K562 (cell line): Measurements from ENCODE around the gene DDHD1. TPM values are rescaled to one million over a fixed set of nuclear protein-coding genes. Genes with fewer than 3 reads are reported as not detected.
"Not testable (repeated sequence)": the region's sequence is repeated elsewhere in the genome, so short reads cannot be mapped to it uniquely, and the experiment has no call there.

Experiments used
- ATAC-seq: fragments of 200-7000 bp; cut with Tn5 transposase; 3 replicates; pipeline ENCODE4 v1.9.1; 2020; ENCODE audit warnings: moderate library complexity
- BruUV-seq: library from RNA; stranded (reverse); fragments of 400-500 nt; replicated peaks from 2 replicates; lab custom pipeline; 2021; lab: Mats Ljungman, UMichigan
- CTCF ChIA-PET: fragments of 300-600 bp; formaldehyde crosslinking; extraction: SDS; loops from one replicate; lab custom pipeline; 2021; ENCODE audit warnings: low intra/inter-chr PET ratio; lab: Yijun Ruan, JAX
- POLR2A ChIA-PET: fragments of 300-600, 350-650 bp; sonication (Branson Sonifier 250); formaldehyde crosslinking; extraction: SDS; loops from one replicate; lab custom pipeline; 2021; ENCODE audit warnings: antibody characterized with exemption, inconsistent platforms; lab: Yijun Ruan, JAX
- DNase-seq, 4 experiments: peaks; one replicate each; pipeline versions ENCODE4 v3.0.0 to v3.0.0-alpha.2; 2011 to 2018; ENCODE audit warnings: low spot score in 3 of 4, mixed read lengths in 3 of 4; ENCODE audit errors: extremely low read depth in 1 of 4
- FAIRE-seq: peaks from 2 replicates; lab custom pipeline; 2011; peaks lifted over from hg19 to GRCh38; lab: Jason Lieb, UNC
- H2AFZ ChIP-seq: 2 replicates; pipeline ENCODE4 v1.6.0; 2011; ENCODE audit warnings: low read depth, low read length, control low read depth, inconsistent platforms
- H3K27ac ChIP-seq: fragments of 200-600 bp; 3 replicates; pipeline ENCODE4 v1.8.0; 2011; ENCODE audit warnings: low read depth, mild to moderate bottlenecking, control low read depth, inconsistent platforms, low read length, moderate library complexity, mixed read lengths; ENCODE audit errors: extremely low read depth
- H3K27me3 ChIP-seq, 2 experiments: fragments of 300-600 bp in 1 of 2; 2 replicates in 1 of 2; 3 replicates in 1 of 2; pipeline versions ENCODE4 v1.6.0 to v1.8.0; 2011; ENCODE audit warnings: inconsistent platforms in 2 of 2, low read length in 2 of 2, mild to moderate bottlenecking in 1 of 2, mixed read lengths in 1 of 2, moderate library complexity in 1 of 2; ENCODE audit not compliant: control insufficient read depth in 2 of 2, insufficient read depth in 2 of 2
- H3K36me3 ChIP-seq: fragments of 300-600 bp; 3 replicates; pipeline ENCODE4 v1.8.0; 2011; ENCODE audit warnings: mild to moderate bottlenecking, low read length, inconsistent platforms; ENCODE audit not compliant: control insufficient read depth, insufficient read depth
- H3K4me1 ChIP-seq, 2 experiments: fragments of 200-600 bp in 1 of 2; replicated peaks in 1 of 2; 2 replicates in 1 of 2; 3 replicates in 1 of 2; pipeline versions ENCODE4 v1.5.1 to v1.8.0; 2011; ENCODE audit warnings: inconsistent platforms in 2 of 2, low read length in 2 of 2, mild to moderate bottlenecking in 1 of 2, mixed read lengths in 1 of 2, moderate library complexity in 1 of 2; ENCODE audit not compliant: control insufficient read depth in 2 of 2, insufficient read depth in 2 of 2
- H3K4me2 ChIP-seq: 2 replicates; pipeline ENCODE4 v1.6.1; 2011; ENCODE audit warnings: low read length, control low read depth, inconsistent platforms, mixed read lengths; ENCODE audit not compliant: insufficient read depth
- H3K4me3 ChIP-seq: fragments of 200-600 bp; sonication (generic), shearing (Covaris generic); 2 replicates; pipeline ENCODE4 v1.5.1; 2016; ENCODE audit warnings: control low read depth, inconsistent platforms
- H3K79me2 ChIP-seq: fragments of 200-600 bp; 3 replicates; pipeline ENCODE4 v1.8.0; 2011; ENCODE audit warnings: low read length, inconsistent platforms; ENCODE audit not compliant: control insufficient read depth, insufficient read depth
- H3K9ac ChIP-seq, 2 experiments: 2 replicates each; pipeline versions ENCODE4 v1.6.0 to v1.6.1; 2011; ENCODE audit warnings: low read depth in 2 of 2, low read length in 2 of 2, control low read depth in 1 of 2, inconsistent platforms in 1 of 2, mild to moderate bottlenecking in 1 of 2, mixed read lengths in 1 of 2; ENCODE audit not compliant: insufficient read depth in 1 of 2
- H3K9me1 ChIP-seq: one replicate; pipeline ENCODE4 v1.6.0; 2011; ENCODE audit warnings: inconsistent platforms, mild to moderate bottlenecking, low read length, moderate library complexity; ENCODE audit not compliant: control insufficient read depth, insufficient read depth
- H3K9me3 ChIP-seq: replicated peaks from 2 replicates; pipeline ENCODE4 v1.5.1; 2011; ENCODE audit warnings: low read depth, low read length, inconsistent platforms; ENCODE audit not compliant: control insufficient read depth, insufficient read depth
- H4K20me1 ChIP-seq: replicated peaks from 2 replicates; pipeline ENCODE4 v1.6.1; 2011; ENCODE audit warnings: low read length, inconsistent platforms, mixed read lengths; ENCODE audit not compliant: control insufficient read depth, insufficient read depth
- POLR2H ChIP-seq: IDR thresholded peaks from 2 replicates; pipeline ENCODE4 v1.6.1; 2016; ENCODE audit warnings: missing genetic modification characterization, low read depth, mild to moderate bottlenecking, control low read depth, missing compliant biosample characterization, moderate library complexity
- PRDM10 ChIP-seq: fragments of 450-650 bp; IDR thresholded peaks from 2 replicates; pipeline ENCODE4 v1.6.1; 2018; ENCODE audit not compliant: partially characterized antibody
- REST ChIP-seq, 2 experiments: fragments of 450-650 bp; formaldehyde crosslinking in 1 of 2; IDR thresholded peaks; 2 replicates each; pipeline versions ENCODE4 v1.4.0 to v1.6.1; 2014 to 2020; ENCODE audit warnings: mild to moderate bottlenecking in 2 of 2, borderline replicate concordance in 1 of 2, low read depth in 1 of 2
- TEAD4 ChIP-seq, 2 experiments: sonication (generic) in 1 of 2; formaldehyde crosslinking in 1 of 2; IDR thresholded peaks; 2 replicates each; pipeline versions ENCODE4 v1.6.1 to v1.8.0; 2012 to 2022; ENCODE audit warnings: borderline replicate concordance in 1 of 2, inconsistent platforms in 1 of 2, low read length in 1 of 2, mild to moderate bottlenecking in 1 of 2, missing genetic modification reagents in 1 of 2
- WGBS: fragments of 100-300 bp; shearing (Covaris generic); methylation state at CpG from one replicate; pipeline ENCODE4 v1.1.6; 2016; ENCODE audit warnings: low coverage, mixed read lengths; ENCODE audit not compliant: insufficient coverage; ENCODE audit errors: missing lambda C conversion rate; 5-methylcytosine and 5-hydroxymethylcytosine counted together
- in situ Hi-C: fragments of 300-500 bp; cut with MboI; formaldehyde crosslinking; loops from 4 replicates; pipeline ENCODE4 v1.15.0; 2018; ENCODE audit warnings: inconsistent platforms, mixed read lengths
- intact Hi-C: fragments of 100-400 bp; cut with micrococcal nuclease; formaldehyde crosslinking; loops from 2 replicates; pipeline ENCODE4 v1.14.2; 2022
- polyA plus RNA-seq, 8 experiments: library from polyadenylated mRNA; depleted of rRNA in 4 of 8; stranded (reverse) in 5 of 8; unstranded in 3 of 8; fragments of >200 nt; fragmentation: Nextera tagmentation in 2 of 8; fragmentation: Illumina TruSeq in 1 of 8; extraction: Ambion mirVana in 2 of 8; extraction: Trizol in 1 of 8; gene quantifications; 2 replicates each; pipeline versions ENCODE4 v1.2.1 to v1.2.3, GENCODE V29; 2011 to 2014; ENCODE audit warnings: inconsistent platforms in 1 of 8, missing spikeins in 1 of 8
- total RNA-seq, 7 experiments: library from RNA; depleted of rRNA in 6 of 7; stranded (reverse); fragments of >200 nt in 6 of 7; fragmentation: Illumina TruSeq in 2 of 7; extraction: Trizol in 2 of 7; gene quantifications; 2 replicates each; pipeline versions ENCODE4 v1.2.1 to v1.2.3, GENCODE V29; 2011 to 2021; ENCODE audit warnings: low replicate concordance in 1 of 7

DDHD1 gene
- total and polyA plus RNA-seq, 9 of the 15 experiments (the other 6 are each of a cell fraction or from before 2014, with no cell fraction given) = 1.2 to 12.3 (median 5.0) TPM

GRCh38 chr14:53180272-53181221 lies 27.4 kb upstream of the DDHD1 start (continued):
- TF ChIP-seq REST (IDR thresholded peaks at IDR 0.05; ENCODE audit: borderline replicate concordance) (peak; percentile 26; the same call in 1 of the 2 replicates), REST (CRISPR knock-in tag; IDR thresholded peaks at IDR 0.05; ENCODE audit: low read depth) (no peak), PRDM10 (peak; percentile 96), TEAD4 (IDR thresholded peaks at IDR 0.05; ENCODE audit: low read length) (peak; percentile 15; the same call in 1 of the 2 replicates), TEAD4 (CRISPR knock-in tag; IDR thresholded peaks at IDR 0.05; ENCODE audit: borderline replicate concordance) (no peak), POLR2H (tag) (no peak)

- intact Hi-C loops, CTCF ChIA-PET, FAIRE-seq: not testable (repeated sequence)
These were observed 26.4 kb upstream of the DDHD1 start for GRCh38 chr14:53179486-53180005.

More at GRCh38 chr14:53179486-53180005, 26.4 kb upstream of the DDHD1 start:
- H3K4me1 ChIP-seq, H3K9me1 ChIP-seq, H3K79me2 ChIP-seq, H3K4me3 ChIP-seq, H3K27me3 ChIP-seq, H3K36me3 ChIP-seq, H3K9me3 ChIP-seq, BruUV-seq, H3K27ac ChIP-seq, H3K4me2 ChIP-seq, in situ Hi-C loops, H3K9ac ChIP-seq, DNase-seq, H4K20me1 ChIP-seq, H2AFZ ChIP-seq, POLR2A ChIA-PET, ATAC-seq: not testable (repeated sequence)
- 4% methylated on average over 2 of the region's 2 CpGs for WGBS
